Immature natural killer cell (primary cell): ENCODE data around the gene C15orf62. TPM values are rescaled to one million over a fixed set of nuclear protein-coding genes. Genes with fewer than 3 reads are reported as not detected.

ENCODE experiments used
- DNase-seq, 3 donors: peaks; one replicate each; pipeline ENCODE4 v3.0.0; 2022; ENCODE audit warnings: mixed read lengths in 1 of 3
- H3K27ac Mint-ChIP-seq, 6 donors: one replicate each; pipeline ENCODE4 v1.8.0; 2020; ENCODE audit warnings: mixed read lengths in 6 of 6, mild to moderate bottlenecking in 5 of 6, inconsistent platforms in 4 of 6, moderate library complexity in 3 of 6
- H3K27me3 Mint-ChIP-seq, 3 donors: one replicate each; pipeline ENCODE4 v1.8.0; 2020 to 2021; ENCODE audit warnings: low read depth in 3 of 3, mild to moderate bottlenecking in 3 of 3, mixed read lengths in 3 of 3, moderate library complexity in 3 of 3, inconsistent platforms in 1 of 3
- H3K36me3 Mint-ChIP-seq, 3 donors: one replicate each; pipeline ENCODE4 v1.8.0; 2020; ENCODE audit warnings: mixed read lengths in 3 of 3, inconsistent platforms in 2 of 3, mild to moderate bottlenecking in 2 of 3
- H3K4me1 Mint-ChIP-seq, 2 donors: one replicate each; pipeline ENCODE4 v1.8.0; 2020; ENCODE audit warnings: inconsistent platforms in 2 of 2, mild to moderate bottlenecking in 2 of 2, mixed read lengths in 2 of 2, moderate library complexity in 1 of 2
- H3K4me3 Mint-ChIP-seq, 5 donors: one replicate each; pipeline ENCODE4 v1.8.0; 2020; ENCODE audit warnings: mild to moderate bottlenecking in 5 of 5, mixed read lengths in 5 of 5, inconsistent platforms in 3 of 5, moderate library complexity in 3 of 5
- H3K9me3 Mint-ChIP-seq, 6 donors: one replicate each; pipeline ENCODE4 v1.8.0; 2020; ENCODE audit warnings: mild to moderate bottlenecking in 6 of 6, mixed read lengths in 6 of 6, inconsistent platforms in 4 of 6, moderate library complexity in 3 of 6
- polyA plus RNA-seq, 3 donors: library from polyadenylated mRNA; unstranded; fragments of 300-500 nt; fragmentation: Illumina TruSeq; gene quantifications; one replicate each; pipeline ENCODE4 v1.2.3, GENCODE V29; 2021

Gene C15orf62
- polyA plus RNA-seq, 3 donors from 2014 or later, result 0.08 to 0.12 TPM; not detected in 1

GRCh38 chr15:40793216-40793989, 23.6 kb downstream of the C15orf62 start:
- Mint-ChIP-seq H3K27ac (peak overlapping the region in 3 of 6 donors; percentile 10 to 41 (median 32)), H3K36me3 (peaks cover 5 to 9% (median 9%) of the 10 kb centered on the region in 3 donors), H3K9me3 (no peaks in the 10 kb centered on the region), H3K4me1 (peaks cover 15 to 29% of the 10 kb centered on the region in 2 donors), H3K4me3 (no peak overlapping the region), H3K27me3 (peaks cover 0 to 2% (median 2%) of the 10 kb centered on the region in 3 donors)
- no peak for DNase-seq

- H3K9me3 Mint-ChIP-seq, result no peaks in the 10 kb centered on the region
- peaks cover 11 to 35% of the 10 kb centered on the region in 2 donors for H3K4me1 Mint-ChIP-seq
- H3K27ac Mint-ChIP-seq, result peak overlapping the region in 2 of 6 donors; percentile 1 to 10
- peaks cover 0 to 2% (median 2%) of the 10 kb centered on the region in 3 donors for H3K27me3 Mint-ChIP-seq
- H3K4me3 Mint-ChIP-seq, result no peak overlapping the region
- H3K36me3 Mint-ChIP-seq, result peaks cover 5 to 21% (median 9%) of the 10 kb centered on the region in 3 donors
- DNase-seq, result no peak
Observed at GRCh38 chr15:40796041-40796440, 26.3 kb downstream of the C15orf62 start.

- peaks cover 5 to 23% (median 9%) of the 10 kb centered on the region in 3 donors for H3K36me3 Mint-ChIP-seq
- DNase-seq, result no peak
- peaks cover 14 to 39% of the 10 kb centered on the region in 2 donors for H3K4me1 Mint-ChIP-seq
- H3K4me3 Mint-ChIP-seq, result no peak overlapping the region
- H3K27me3 Mint-ChIP-seq, result peaks cover 0 to 2% (median 2%) of the 10 kb centered on the region in 3 donors
- H3K27ac Mint-ChIP-seq, result peak overlapping the region in 1 of 6 donors; percentile 1
- no peaks in the 10 kb centered on the region for H3K9me3 Mint-ChIP-seq
Observed at GRCh38 chr15:40796512-40796911, 26.7 kb downstream of the C15orf62 start.

- Mint-ChIP-seq H3K4me1 (peaks cover 22 to 55% of the 10 kb centered on the region in 2 donors), H3K9me3 (no peaks in the 10 kb centered on the region), H3K36me3 (peaks cover 3 to 20% (median 5%) of the 10 kb centered on the region in 3 donors), H3K27ac (peak overlapping the region in 1 of 6 donors; percentile 64), H3K4me3 (no peak overlapping the region), H3K27me3 (peaks cover 0 to 2% (median 0%) of the 10 kb centered on the region in 3 donors)
- DNase-seq, result no peak
Observed at GRCh38 chr15:40799523-40799922, 29.7 kb downstream of the C15orf62 start.

- no peak overlapping the region for H3K4me3 Mint-ChIP-seq
- H3K36me3 Mint-ChIP-seq, result peaks cover 3 to 18% (median 4%) of the 10 kb centered on the region in 3 donors
- no peak for DNase-seq
- H3K27ac Mint-ChIP-seq, result no peak overlapping the region
- H3K9me3 Mint-ChIP-seq, result no peaks in the 10 kb centered on the region
- peaks cover 28 to 54% of the 10 kb centered on the region in 2 donors for H3K4me1 Mint-ChIP-seq
- peaks cover 0 to 6% (median 0%) of the 10 kb centered on the region in 3 donors for H3K27me3 Mint-ChIP-seq
Observed at GRCh38 chr15:40803076-40803475, 33.3 kb downstream of the C15orf62 start.

GRCh38 chr15:40803688-40804087, 33.9 kb downstream of the C15orf62 start:
- Mint-ChIP-seq H3K27me3 (peaks cover 0 to 7% (median 0%) of the 10 kb centered on the region in 3 donors), H3K9me3 (no peaks in the 10 kb centered on the region), H3K4me1 (peaks cover 31 to 55% of the 10 kb centered on the region in 2 donors), H3K4me3 (no peak overlapping the region), H3K27ac (peak overlapping the region in 1 of 6 donors; percentile 9), H3K36me3 (peaks cover 0 to 13% (median 3%) of the 10 kb centered on the region in 3 donors)
- no peak for DNase-seq

GRCh38 chr15:40806672-40807027, 36.9 kb downstream of the C15orf62 start:
- peak overlapping the region; percentile 94 to 98 (median 98) for H3K27ac Mint-ChIP-seq
- DNase-seq, result no peak
- no peaks in the 10 kb centered on the region for H3K9me3 Mint-ChIP-seq
- peak overlapping the region; percentile 98 to 99 (median 99) for H3K4me3 Mint-ChIP-seq
- peaks cover 7 to 8% (median 8%) of the 10 kb centered on the region in 3 donors for H3K36me3 Mint-ChIP-seq
- H3K4me1 Mint-ChIP-seq, result peaks cover 28 to 39% of the 10 kb centered on the region in 2 donors
- H3K27me3 Mint-ChIP-seq, result peaks cover 0 to 7% (median 0%) of the 10 kb centered on the region in 3 donors

- peaks cover 25 to 35% of the 10 kb centered on the region in 2 donors for H3K4me1 Mint-ChIP-seq
- H3K4me3 Mint-ChIP-seq, result peak within 1 kb of the TSS; percentile 98 to 99 (median 99)
- peak; percentile 89 to 90 (median 90) for DNase-seq
- H3K27ac Mint-ChIP-seq, result peak within 1 kb of the TSS; percentile 94 to 98 (median 98)
- H3K36me3 Mint-ChIP-seq, result peaks cover 5 to 14% (median 8%) of the 10 kb centered on the region in 3 donors
- H3K9me3 Mint-ChIP-seq, result no peaks in the 10 kb centered on the region
- peaks cover 0 to 7% (median 0%) of the 10 kb centered on the region in 3 donors for H3K27me3 Mint-ChIP-seq
Observed at GRCh38 chr15:40807028-40807887, 37.5 kb downstream of the C15orf62 start, which contains the start of the genes DNAJC17 and ZFYVE19. TSS of gene DNAJC17 (minus strand) at chr15:40807473. CDS start at chr15:40807446, 27 bp downstream. TSS of gene ZFYVE19 (plus strand) at chr15:40807089. CDS start at chr15:40807590, 501 bp downstream.

GRCh38 chr15:40807888-40808461, 38.2 kb downstream of the C15orf62 start:
- H3K9me3 Mint-ChIP-seq, result no peaks in the 10 kb centered on the region
- DNase-seq, result no peak
- H3K36me3 Mint-ChIP-seq, result peaks cover 5 to 16% (median 8%) of the 10 kb centered on the region in 3 donors
- peak overlapping the region; percentile 98 to 99 (median 99) for H3K4me3 Mint-ChIP-seq
- H3K4me1 Mint-ChIP-seq, result peaks cover 25 to 34% of the 10 kb centered on the region in 2 donors
- H3K27me3 Mint-ChIP-seq, result peaks cover 0 to 7% (median 0%) of the 10 kb centered on the region in 3 donors
- H3K27ac Mint-ChIP-seq, result peak overlapping the region; percentile 69 to 98 (median 97)

- Mint-ChIP-seq H3K36me3 (peaks cover 5 to 16% (median 8%) of the 10 kb centered on the region in 3 donors), H3K27ac (peak overlapping the region in 1 of 6 donors; percentile 23), H3K4me1 (peaks cover 21 to 25% of the 10 kb centered on the region in 2 donors), H3K4me3 (peak overlapping the region; percentile 98 to 99 (median 99)), H3K27me3 (peaks cover 0 to 7% (median 0%) of the 10 kb centered on the region in 3 donors), H3K9me3 (no peaks in the 10 kb centered on the region)
- no peak for DNase-seq
Observed at GRCh38 chr15:40808861-40809450, 39.2 kb downstream of the C15orf62 start.

- H3K27me3 Mint-ChIP-seq, result peaks cover 0 to 3% (median 0%) of the 10 kb centered on the region in 3 donors
- H3K27ac Mint-ChIP-seq, result no peak overlapping the region
- peaks cover 8 to 9% of the 10 kb centered on the region in 2 donors for H3K4me1 Mint-ChIP-seq
- peaks cover 15 to 25% (median 16%) of the 10 kb centered on the region in 3 donors for H3K36me3 Mint-ChIP-seq
- no peak overlapping the region for H3K4me3 Mint-ChIP-seq
- H3K9me3 Mint-ChIP-seq, result no peaks in the 10 kb centered on the region
- DNase-seq, result no peak
Observed at GRCh38 chr15:40812721-40813425, 43.1 kb downstream of the C15orf62 start.

- Mint-ChIP-seq H3K4me1 (no peaks in the 10 kb centered on the region), H3K27ac (peak overlapping the region in 1 of 6 donors; percentile 77), H3K27me3 (no peaks in the 10 kb centered on the region), H3K9me3 (no peaks in the 10 kb centered on the region), H3K36me3 (peaks cover 15 to 25% (median 16%) of the 10 kb centered on the region in 3 donors), H3K4me3 (no peak overlapping the region)
- DNase-seq, result no peak
Observed at GRCh38 chr15:40815042-40815698, 45.4 kb downstream of the C15orf62 start.
